Activated T-helper 1 cell treated with anti-CD3 and anti-CD28 coated beads, Interleukin-12 subunit alpha, Interleukin-12 subunit beta, Interleukin-2, Interleukin-4 antibody, amounts not matched to agents 30 ng/mL and 10 ng/mL and 1 ng/mL, durations not matched to agents 14 hours and 24 hours and 36 hours (primary cell): Measurements from ENCODE around the gene SLC22A7. TPM values are rescaled to one million over a fixed set of nuclear protein-coding genes. Genes with fewer than 3 reads are reported as not detected.
A peak's percentile ranks its signal among the peaks of the same experiment; 100 is the strongest.

ENCODE experiments used
- DNase-seq: peaks from one replicate; pipeline ENCODE4 v3.0.0; 2021; ENCODE audit warnings: low spot score
- H3K27ac Mint-ChIP-seq: one replicate; pipeline ENCODE4 v1.8.0; 2021; ENCODE audit warnings: mild to moderate bottlenecking, mixed read lengths
- H3K27me3 Mint-ChIP-seq: one replicate; pipeline ENCODE4 v1.8.0; 2022; ENCODE audit warnings: mild to moderate bottlenecking, moderate library complexity, mixed read lengths; ENCODE audit not compliant: insufficient read depth
- H3K36me3 Mint-ChIP-seq: one replicate; pipeline ENCODE4 v1.8.0; 2021; ENCODE audit warnings: low read depth, mixed read lengths
- H3K4me1 Mint-ChIP-seq: one replicate; pipeline ENCODE4 v1.8.0; 2021; ENCODE audit warnings: low read depth, mixed read lengths
- H3K4me3 Mint-ChIP-seq: one replicate; pipeline ENCODE4 v1.8.0; 2021; ENCODE audit warnings: mild to moderate bottlenecking, moderate library complexity, mixed read lengths
- H3K9me3 Mint-ChIP-seq: one replicate; pipeline ENCODE4 v1.8.0; 2021; ENCODE audit warnings: mixed read lengths
- intact Hi-C: fragments of 100-400 bp; cut with micrococcal nuclease; formaldehyde crosslinking; loops from one replicate; pipeline ENCODE4 v1.15.1; 2024
- total RNA-seq: library from RNA; stranded (reverse); gene quantifications from 2 replicates; pipeline ENCODE4 v1.2.3, GENCODE V29; 2022

SLC22A7 gene
- total RNA-seq, 1 donor from 2014 or later = not detected

DNA sequence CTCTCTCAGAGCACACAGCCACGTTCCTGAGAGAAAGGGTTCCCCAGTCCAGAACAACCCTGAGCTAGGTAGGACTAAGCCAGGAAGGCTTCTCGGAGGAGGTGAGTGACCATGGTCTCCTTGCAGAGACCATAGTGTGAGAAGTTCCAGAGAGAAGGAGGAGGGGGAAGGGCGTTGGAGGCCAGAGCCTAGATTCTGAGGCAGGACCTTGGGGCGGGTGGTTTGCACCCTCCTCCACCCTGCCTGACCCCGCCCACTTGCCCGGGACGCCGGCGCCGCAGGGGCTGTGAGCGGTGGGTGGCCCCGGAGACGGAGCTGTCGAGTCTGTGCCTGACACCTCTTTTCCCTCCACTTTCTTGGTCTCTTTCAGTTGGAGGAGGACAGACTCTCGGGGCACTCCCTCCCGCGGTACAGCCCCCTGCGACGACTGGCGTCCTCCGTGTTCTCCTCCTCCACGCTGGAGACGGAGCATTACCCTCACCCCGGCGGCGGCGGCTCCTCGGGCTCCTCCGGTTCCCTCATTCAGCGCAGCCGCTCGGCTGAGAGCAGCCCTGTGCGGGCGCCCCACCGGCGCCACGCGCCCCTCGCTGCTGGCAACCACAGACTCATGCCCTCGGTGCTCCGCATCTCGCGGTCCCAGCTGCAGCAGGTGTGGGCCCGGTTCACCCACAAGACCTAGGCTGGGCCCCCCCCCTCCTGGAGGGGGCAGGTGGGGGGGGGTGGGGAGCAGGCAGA is 28.6 kb upstream of the SLC22A7 start:
- intact Hi-C loops = no loop called here
- Mint-ChIP-seq H3K27me3 (peaks cover 57% of the 10 kb centered on the region), H3K4me3 (peak overlapping the region; percentile 65), H3K27ac (no peak overlapping the region), H3K36me3 (no peaks in the 10 kb centered on the region), H3K9me3 (no peaks in the 10 kb centered on the region), H3K4me1 (peaks cover 9% of the 10 kb centered on the region)
- peak; percentile 24 for DNase-seq

GRCh38 chr6:43271103-43271815 is 26.8 kb upstream of the SLC22A7 start:
- H3K9me3 Mint-ChIP-seq = no peaks in the 10 kb centered on the region
- no peaks in the 10 kb centered on the region for H3K36me3 Mint-ChIP-seq
- intact Hi-C loops = no loop called here
- H3K4me1 Mint-ChIP-seq = peaks cover 15% of the 10 kb centered on the region
- no peak overlapping the region for H3K4me3 Mint-ChIP-seq
- H3K27ac Mint-ChIP-seq = no peak overlapping the region
- H3K27me3 Mint-ChIP-seq = peaks cover 67% of the 10 kb centered on the region
- DNase-seq = no peak

DNA sequence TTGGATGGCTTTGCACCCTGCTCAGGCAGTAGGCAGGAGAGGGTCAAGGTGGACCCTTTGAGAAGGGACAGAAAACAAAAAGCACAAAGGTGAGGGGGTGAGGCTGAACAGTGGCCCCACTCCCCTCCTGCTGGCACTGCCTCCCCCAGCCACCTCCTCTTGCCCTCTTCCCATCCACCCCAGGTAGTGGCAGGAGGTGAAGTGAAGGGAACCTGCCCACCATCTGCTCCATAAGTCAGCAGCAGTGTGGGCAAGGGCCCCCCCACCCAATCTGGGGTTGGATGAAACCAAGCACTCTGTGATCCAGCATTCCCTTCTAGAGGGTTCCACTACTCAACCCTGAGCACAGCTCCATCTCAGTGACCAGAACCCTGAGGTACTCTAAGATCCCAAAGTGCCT is 26.1 kb upstream of the SLC22A7 start:
- Mint-ChIP-seq H3K27ac (no peak overlapping the region), H3K4me3 (no peak overlapping the region), H3K4me1 (peaks cover 20% of the 10 kb centered on the region), H3K9me3 (no peaks in the 10 kb centered on the region), H3K36me3 (no peaks in the 10 kb centered on the region), H3K27me3 (peaks cover 72% of the 10 kb centered on the region)
- intact Hi-C loops = no loop called here
- DNase-seq = no peak

DNA sequence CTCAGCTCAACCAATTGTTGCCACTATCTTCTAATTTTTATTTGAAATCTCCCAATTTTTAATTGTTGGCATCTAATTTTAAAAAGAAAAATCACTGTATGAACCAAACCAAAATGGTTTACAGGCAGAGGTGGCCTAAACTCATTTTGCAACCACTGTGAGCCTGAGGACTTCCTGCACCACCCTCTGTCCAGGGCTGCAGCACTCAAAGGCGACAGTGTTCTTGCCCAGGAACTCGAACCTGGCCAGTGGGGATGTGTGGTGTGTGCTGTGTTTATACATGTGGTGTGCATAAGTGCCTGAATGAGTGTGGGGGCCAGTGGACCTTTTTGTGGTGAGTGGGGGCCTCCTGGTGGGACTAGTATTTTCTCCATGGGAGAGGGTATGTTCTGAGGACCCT is 24.4 kb upstream of the SLC22A7 start:
- H3K36me3 Mint-ChIP-seq = no peaks in the 10 kb centered on the region
- no peak for DNase-seq
- H3K4me3 Mint-ChIP-seq = no peak overlapping the region
- no peak overlapping the region for H3K27ac Mint-ChIP-seq
- H3K4me1 Mint-ChIP-seq = peaks cover 22% of the 10 kb centered on the region
- intact Hi-C loops = no loop called here
- no peaks in the 10 kb centered on the region for H3K9me3 Mint-ChIP-seq
- peaks cover 67% of the 10 kb centered on the region for H3K27me3 Mint-ChIP-seq

- Mint-ChIP-seq H3K9me3 (no peaks in the 10 kb centered on the region), H3K27ac (peak overlapping the region; percentile 63), H3K27me3 (peaks cover 64% of the 10 kb centered on the region), H3K36me3 (no peaks in the 10 kb centered on the region), H3K4me1 (peaks cover 15% of the 10 kb centered on the region), H3K4me3 (no peak overlapping the region)
- DNase-seq = no peak
- intact Hi-C loops = no loop called here
Observed at GRCh38 chr6:43274127-43274915, 23.7 kb upstream of the SLC22A7 start.

DNA sequence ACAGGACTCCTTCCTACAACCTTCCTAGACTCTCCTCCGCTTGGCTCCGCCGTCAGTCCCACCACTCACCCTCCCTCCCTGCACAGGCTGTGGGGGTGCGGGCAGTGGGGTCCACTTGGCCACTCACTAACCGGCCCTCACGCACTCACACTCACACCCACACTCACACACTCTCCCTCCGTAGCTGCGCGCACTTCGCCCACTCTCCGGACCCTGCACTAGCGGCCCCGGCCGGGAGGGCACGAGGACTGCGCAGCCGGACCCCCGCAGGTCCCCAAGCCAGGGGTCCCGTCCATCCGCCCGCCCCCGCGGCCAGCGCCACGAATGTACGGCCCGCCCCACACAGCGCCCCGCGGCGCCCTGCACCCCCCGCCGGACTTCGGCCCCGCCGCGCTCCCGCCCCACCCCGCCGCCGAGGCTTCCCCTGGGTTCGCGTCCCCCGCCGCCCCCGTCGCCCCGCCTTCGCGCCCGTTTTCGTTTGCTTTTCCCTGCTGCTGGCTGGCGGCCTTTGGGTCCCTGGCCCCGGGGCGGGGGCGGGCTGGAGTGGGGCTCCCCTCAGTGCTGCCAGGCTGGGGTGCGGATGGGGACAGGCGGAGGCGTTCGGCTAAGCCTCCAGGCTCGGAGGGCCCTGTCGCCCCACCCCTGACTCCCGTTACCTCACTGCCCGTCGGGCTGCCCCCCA is 23.0 kb upstream of the SLC22A7 start:
- peak; percentile 10 for DNase-seq
- H3K4me3 Mint-ChIP-seq = peak overlapping the region; percentile 51
- no peaks in the 10 kb centered on the region for H3K36me3 Mint-ChIP-seq
- intact Hi-C loops = no loop called here
- H3K27ac Mint-ChIP-seq = no peak overlapping the region
- H3K27me3 Mint-ChIP-seq = peaks cover 65% of the 10 kb centered on the region
- H3K9me3 Mint-ChIP-seq = no peaks in the 10 kb centered on the region
- peaks cover 14% of the 10 kb centered on the region for H3K4me1 Mint-ChIP-seq

- intact Hi-C loops = no loop called here
- peak; percentile 8 for DNase-seq
- Mint-ChIP-seq H3K27ac (peak overlapping the region; percentile 66), H3K4me3 (peak overlapping the region; percentile 77), H3K27me3 (peaks cover 64% of the 10 kb centered on the region), H3K36me3 (no peaks in the 10 kb centered on the region), H3K9me3 (no peaks in the 10 kb centered on the region), H3K4me1 (peaks cover 14% of the 10 kb centered on the region)
Observed at GRCh38 chr6:43275801-43276576, 22.1 kb upstream of the SLC22A7 start.

GRCh38 chr6:43276577-43277305 is 21.3 kb upstream of the SLC22A7 start:
- no peaks in the 10 kb centered on the region for H3K36me3 Mint-ChIP-seq
- intact Hi-C loops = no loop called here
- no peaks in the 10 kb centered on the region for H3K9me3 Mint-ChIP-seq
- no peak overlapping the region for H3K4me3 Mint-ChIP-seq
- peaks cover 14% of the 10 kb centered on the region for H3K4me1 Mint-ChIP-seq
- DNase-seq = no peak
- no peak overlapping the region for H3K27ac Mint-ChIP-seq
- H3K27me3 Mint-ChIP-seq = peaks cover 59% of the 10 kb centered on the region

GRCh38 chr6:43277306-43277642 is 20.8 kb upstream of the SLC22A7 start:
- Mint-ChIP-seq H3K4me3 (no peak overlapping the region), H3K4me1 (peaks cover 14% of the 10 kb centered on the region), H3K9me3 (no peaks in the 10 kb centered on the region), H3K27me3 (peaks cover 59% of the 10 kb centered on the region), H3K27ac (no peak overlapping the region), H3K36me3 (no peaks in the 10 kb centered on the region)
- no peak for DNase-seq
- intact Hi-C loops = no loop called here

GRCh38 chr6:43277643-43278523 is 20.2 kb upstream of the SLC22A7 start:
- Mint-ChIP-seq H3K27me3 (peaks cover 58% of the 10 kb centered on the region), H3K4me1 (peaks cover 14% of the 10 kb centered on the region), H3K36me3 (no peaks in the 10 kb centered on the region), H3K9me3 (no peaks in the 10 kb centered on the region), H3K4me3 (no peak overlapping the region), H3K27ac (no peak overlapping the region)
- DNase-seq = no peak
- intact Hi-C loops = no loop called here

- Mint-ChIP-seq H3K36me3 (no peaks in the 10 kb centered on the region), H3K27me3 (peaks cover 53% of the 10 kb centered on the region)
- intact Hi-C loops = no loop called here
Observed at GRCh38 chr6:43278524-43279078, 19.5 kb upstream of the SLC22A7 start.

More at GRCh38 chr6:43278524-43279078, 19.5 kb upstream of the SLC22A7 start:
- H3K27ac Mint-ChIP-seq = no peak overlapping the region
- H3K9me3 Mint-ChIP-seq = no peaks in the 10 kb centered on the region
- no peak for DNase-seq
- H3K4me3 Mint-ChIP-seq = no peak overlapping the region
- H3K4me1 Mint-ChIP-seq = peaks cover 14% of the 10 kb centered on the region
